HG02981 (cell line): Measurements from ENCODE around the gene ADNP2.

Source experiments
- ATAC-seq: cut with Tn5 transposase; IDR thresholded peaks from one replicate; pipeline ENCODE4 v1.9.1; 2021; ENCODE audit warnings: mild to moderate bottlenecking, moderate library complexity; ENCODE audit not compliant: unreplicated experiment

Gene ADNP2, protein sequence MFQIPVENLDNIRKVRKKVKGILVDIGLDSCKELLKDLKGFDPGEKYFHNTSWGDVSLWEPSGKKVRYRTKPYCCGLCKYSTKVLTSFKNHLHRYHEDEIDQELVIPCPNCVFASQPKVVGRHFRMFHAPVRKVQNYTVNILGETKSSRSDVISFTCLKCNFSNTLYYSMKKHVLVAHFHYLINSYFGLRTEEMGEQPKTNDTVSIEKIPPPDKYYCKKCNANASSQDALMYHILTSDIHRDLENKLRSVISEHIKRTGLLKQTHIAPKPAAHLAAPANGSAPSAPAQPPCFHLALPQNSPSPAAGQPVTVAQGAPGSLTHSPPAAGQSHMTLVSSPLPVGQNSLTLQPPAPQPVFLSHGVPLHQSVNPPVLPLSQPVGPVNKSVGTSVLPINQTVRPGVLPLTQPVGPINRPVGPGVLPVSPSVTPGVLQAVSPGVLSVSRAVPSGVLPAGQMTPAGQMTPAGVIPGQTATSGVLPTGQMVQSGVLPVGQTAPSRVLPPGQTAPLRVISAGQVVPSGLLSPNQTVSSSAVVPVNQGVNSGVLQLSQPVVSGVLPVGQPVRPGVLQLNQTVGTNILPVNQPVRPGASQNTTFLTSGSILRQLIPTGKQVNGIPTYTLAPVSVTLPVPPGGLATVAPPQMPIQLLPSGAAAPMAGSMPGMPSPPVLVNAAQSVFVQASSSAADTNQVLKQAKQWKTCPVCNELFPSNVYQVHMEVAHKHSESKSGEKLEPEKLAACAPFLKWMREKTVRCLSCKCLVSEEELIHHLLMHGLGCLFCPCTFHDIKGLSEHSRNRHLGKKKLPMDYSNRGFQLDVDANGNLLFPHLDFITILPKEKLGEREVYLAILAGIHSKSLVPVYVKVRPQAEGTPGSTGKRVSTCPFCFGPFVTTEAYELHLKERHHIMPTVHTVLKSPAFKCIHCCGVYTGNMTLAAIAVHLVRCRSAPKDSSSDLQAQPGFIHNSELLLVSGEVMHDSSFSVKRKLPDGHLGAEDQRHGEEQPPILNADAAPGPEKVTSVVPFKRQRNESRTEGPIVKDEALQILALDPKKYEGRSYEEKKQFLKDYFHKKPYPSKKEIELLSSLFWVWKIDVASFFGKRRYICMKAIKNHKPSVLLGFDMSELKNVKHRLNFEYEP

DNA sequence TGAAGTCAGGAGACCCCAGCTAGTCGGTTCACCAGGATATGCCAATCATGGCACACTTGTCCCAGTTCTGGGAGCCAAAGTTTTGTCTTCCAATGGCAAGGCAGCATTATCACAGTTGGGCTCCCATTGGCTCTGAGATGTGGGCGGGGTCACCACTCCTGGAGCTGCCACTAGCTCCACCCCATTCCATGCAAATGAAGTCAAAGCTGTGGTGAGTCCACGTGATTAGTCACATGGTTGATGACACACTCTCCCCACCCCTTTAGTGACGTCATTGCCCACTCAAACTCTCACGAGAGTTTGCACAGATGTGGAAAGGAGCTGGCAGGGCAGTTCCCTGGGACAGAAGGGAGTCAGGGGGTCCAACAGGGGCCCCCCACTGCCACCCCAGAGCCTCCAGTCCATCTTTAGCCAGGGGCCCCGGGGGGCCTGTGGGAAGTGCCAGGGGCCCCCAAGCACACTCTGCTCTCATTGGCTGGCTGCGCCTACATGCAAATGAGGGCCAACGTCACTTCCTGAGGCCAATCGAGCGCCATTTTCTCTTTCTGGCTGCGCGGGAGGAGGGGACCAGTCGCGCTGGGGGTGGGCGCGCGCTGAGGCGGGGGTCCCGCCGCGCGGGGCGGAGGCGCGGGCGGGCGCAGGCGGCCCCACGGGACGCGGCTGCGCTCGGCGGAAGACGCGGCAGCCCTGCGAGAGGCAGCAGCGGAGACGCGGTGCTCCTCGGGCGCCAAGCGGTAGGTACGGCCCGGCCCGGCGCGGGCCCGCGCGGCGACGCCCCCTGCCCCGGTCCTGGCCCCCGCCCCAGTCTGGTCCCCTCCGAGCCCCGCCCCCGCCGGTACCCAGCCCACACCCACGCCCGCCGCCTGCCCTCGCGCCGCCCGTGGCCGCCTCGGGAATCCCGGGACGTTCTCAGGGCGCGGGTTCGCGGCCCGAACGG lies at the start of gene ADNP2:
ADNP2 (plus strand) TSS at position 524 of the 937 bp plus-strand sequence. CDS start 8,281 bp downstream, outside the sequence.
- peak; percentile 74 for ATAC-seq

DNA sequence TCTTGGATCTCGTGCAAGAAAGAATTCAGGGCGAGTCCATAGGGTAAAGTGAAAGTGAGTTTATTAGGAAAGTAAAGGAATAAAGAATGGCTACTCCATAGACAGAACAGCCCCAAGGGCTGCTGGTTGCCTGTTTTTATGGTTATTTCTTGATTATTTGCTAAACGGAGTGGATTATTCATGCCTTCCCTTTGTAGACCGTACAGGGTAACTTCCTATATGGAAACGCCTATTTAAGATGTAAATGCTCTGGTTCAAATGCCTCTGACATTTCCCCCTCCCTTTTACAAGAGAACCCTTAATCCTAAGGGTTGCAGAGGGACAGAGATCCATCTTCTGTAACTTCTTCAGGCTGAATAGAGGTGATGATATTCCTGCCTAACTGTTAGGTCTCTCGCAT lies 49.1 kb upstream of the ADNP2 start:
- no peak for ATAC-seq

DNA sequence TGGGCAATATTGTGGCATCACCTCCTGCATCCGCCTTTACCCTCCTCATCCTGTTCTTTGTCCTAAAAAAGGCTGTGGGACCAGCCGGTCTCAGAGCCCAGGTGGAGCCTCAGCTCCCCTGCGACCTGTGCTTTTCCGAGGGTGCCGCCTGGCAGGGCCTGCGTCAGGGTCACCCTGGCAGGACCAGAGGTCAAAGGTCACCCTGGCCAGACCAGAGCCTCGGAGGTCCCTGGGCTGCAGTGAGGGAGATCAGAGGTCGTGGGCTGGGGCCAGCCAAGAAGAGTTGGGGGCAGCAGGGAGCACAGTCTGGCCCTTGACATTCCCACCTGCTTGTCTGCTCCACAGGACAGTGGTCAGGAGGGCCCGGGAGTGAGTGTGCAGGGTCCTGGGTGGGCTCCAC lies 43.4 kb upstream of the ADNP2 start:
- no peak for ATAC-seq

DNA sequence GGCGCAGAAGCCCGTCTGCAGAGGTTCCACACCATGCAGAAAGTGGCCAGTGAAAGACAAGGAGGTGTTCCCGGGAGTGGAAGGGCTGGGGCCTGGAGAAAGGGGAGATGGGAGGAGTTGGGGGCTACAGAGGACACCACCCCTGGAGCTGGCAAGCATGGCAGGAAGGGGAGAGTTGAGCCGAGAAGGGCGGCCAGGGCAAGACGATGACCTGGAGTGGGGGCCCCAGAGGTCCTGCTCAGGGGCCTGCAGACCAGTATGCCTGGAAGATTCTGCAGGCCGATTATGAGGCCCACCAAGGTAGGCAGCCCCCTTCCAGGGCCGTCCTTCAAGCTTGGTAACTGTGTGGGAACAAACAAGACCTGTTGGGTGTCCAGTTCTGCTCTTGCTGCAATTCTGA lies 41.7 kb upstream of the ADNP2 start:
- no peak for ATAC-seq

DNA sequence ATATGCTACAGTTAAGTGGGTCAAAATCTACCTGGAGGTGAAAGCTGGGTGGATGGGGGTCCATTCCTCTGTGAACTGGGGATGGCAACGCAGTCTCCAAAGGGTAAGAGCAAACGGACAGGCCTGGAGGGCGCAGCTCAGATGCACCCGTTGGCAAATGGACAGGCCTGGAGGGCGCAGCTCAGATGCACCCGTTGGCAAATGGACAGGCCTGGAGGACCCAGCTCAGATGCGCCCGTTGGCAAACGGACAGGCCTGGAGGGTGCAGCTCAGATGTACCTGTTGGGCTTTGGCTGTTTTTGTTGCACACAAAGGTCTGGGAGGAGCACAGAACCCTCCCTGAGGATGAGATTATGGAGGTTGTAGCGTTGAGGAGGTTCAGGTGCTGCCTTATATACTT lies 41.2 kb upstream of the ADNP2 start:
- ATAC-seq = no peak

DNA sequence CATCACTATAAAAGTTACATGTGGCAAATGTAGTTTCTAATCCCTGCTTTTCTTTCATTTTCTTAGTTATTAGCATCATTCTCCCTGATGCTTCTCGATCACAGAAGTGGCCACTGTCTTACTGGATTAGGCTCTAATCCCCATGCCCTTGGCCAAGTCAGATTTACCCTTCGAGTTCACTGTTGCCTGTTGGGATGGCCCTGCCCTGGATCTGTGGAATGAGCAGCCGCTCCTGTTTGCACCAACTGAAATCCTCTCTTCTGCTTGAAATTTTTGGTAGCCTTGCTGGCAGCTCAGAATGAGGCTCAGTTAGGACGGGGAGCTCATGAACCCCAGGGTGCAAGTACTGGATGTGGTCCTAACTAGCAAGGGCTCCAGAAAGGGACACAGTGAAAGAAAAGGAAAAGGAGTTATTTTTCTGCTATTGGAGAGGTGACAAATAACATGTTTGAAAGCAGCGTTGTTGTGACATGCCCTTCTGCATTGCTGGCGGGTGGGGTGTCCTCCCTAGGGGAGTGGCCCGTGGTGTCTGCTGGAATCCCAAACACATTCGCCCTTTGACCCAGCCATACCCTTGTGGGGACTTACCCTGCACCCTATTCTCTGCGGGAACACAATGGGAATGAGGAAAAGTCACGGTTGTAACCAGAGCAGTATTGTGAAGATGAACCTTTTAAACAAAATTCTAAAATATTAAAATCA lies 40.3 kb upstream of the ADNP2 start:
- no peak for ATAC-seq

DNA sequence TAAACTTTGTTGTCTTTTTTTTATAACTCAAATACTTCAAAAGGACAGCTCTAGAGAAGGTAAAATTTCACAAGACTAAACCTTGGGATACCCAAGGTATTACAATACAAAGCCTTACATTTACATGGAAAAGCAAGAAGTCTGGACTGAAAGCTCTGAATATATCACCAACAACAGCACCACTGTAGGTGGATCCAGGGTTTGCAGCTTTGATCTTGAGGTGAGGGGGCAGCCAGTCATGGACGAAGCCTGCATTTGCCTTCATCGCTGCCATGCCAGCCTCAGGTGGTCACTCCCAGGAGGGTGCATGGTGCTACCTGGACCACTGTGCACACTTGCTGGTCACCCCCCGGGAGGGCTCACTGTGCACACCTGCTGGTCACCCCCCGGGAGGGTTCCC lies 38.2 kb upstream of the ADNP2 start:
- no peak for ATAC-seq

DNA sequence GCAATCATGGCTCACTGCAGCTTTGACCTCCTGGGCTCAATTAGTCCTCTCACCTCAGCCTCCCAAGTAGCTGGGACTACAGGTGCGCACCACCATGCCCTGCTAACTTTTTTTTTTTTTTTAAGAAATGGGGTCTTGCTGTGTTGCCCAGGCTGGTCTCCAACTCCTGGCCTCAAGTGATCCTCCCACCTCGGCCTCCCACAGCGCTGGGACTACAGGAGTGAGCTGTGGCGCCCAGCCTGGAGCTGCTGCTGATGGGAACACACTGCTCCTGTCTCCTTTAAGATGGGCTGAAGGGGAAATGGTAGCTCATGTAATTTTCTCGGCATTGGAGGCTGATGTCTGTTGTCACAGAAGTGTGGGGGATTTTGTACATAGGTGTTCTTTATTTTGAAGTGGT lies 34.9 kb upstream of the ADNP2 start:
- ATAC-seq = no peak

DNA sequence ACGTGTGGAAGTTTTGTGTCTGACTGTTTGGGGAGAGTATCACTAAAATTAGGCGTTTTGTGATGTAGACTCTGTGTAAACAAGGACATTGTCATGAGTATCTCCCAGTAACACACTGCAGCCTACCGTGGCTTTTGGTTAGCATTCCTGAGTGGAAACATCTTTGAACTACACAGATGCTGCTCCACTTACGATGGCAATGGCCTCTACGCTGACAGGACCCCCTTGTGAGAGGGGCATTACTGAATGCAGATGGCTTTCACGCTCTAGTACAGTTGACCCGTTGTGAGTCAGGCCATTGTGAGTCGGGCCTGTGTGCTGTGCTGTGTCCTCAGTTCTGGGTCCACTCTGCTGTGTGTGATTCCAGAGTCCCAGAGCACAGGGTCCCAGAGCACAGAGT lies 34.4 kb upstream of the ADNP2 start:
- no peak for ATAC-seq

DNA sequence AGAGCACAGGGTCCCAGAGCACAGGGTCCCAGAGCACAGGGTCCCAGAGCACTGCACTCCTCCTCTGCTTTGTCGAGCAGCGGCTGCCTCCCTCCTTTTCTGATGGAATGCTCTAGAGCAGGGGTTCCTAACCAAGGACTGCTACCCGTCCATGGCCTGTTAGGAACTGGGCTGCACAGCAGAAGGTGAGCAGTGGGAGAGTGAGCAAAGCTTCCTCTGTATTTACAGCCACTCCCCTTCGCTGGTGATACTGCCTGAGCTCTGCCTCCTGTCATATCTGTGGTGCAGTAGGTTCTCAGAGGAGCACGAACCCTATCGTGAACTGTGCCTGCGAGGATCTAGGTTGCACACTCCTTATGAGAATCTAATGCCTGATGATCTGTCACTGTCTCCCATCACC lies 33.1 kb upstream of the ADNP2 start:
- no peak for ATAC-seq

DNA sequence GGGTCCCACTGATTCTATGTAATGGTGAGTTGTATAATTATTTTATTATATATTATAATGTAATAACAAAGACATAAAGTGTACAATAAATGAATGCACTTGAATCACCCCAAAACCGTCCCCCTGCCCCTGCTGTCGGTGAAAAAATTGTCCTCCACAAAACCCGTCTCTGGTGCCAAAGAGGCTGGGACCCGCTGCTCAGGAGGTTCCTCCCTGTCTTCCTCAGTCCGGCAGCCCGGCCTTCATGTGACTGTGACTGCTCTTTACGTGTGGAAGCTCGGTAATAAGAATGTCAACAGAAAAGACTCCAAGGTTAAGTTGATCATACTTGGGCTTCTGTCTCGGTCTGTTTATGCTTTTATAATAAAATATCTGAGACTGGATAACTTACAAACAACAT lies 32.7 kb upstream of the ADNP2 start:
- ATAC-seq = no peak

DNA sequence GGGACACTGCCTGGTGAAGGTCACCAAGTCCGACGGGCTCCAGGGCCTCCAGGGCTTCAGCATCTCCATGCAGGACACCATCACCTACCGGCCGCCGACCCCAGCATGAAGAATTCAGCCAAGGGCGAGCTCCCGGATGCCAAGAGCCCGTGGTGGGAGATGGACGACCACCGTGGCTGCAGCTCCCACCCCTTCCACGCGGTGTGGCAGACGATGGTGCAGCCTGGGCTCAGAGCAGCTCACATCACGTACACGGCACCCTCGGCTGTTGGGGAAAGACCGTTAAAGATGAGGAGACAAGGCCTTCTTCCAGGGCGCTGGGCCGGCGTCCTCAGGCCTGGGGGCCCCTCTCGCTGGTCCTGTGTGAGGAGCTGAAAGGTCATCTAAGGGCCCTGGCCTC lies 31.2 kb upstream of the ADNP2 start:
- no peak for ATAC-seq

DNA sequence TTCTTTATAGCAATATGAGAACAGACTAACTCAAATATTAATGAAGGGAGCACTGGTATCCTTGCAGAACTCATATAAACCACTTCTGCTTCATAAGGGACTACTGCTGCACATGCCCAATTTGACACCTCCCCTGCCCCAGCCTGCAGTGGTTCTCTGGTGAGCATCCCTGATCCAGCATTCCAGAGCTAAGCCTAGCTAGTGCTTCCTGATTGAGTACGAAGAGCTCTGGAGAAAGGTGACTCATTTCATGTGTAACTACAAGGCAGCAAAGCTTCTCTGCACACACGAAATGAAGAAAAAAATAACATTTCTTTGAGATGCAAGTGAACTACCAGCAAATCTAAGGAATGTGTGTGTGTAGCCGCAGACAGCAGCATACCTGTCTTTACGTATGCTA lies 22.8 kb upstream of the ADNP2 start:
- no peak for ATAC-seq

DNA sequence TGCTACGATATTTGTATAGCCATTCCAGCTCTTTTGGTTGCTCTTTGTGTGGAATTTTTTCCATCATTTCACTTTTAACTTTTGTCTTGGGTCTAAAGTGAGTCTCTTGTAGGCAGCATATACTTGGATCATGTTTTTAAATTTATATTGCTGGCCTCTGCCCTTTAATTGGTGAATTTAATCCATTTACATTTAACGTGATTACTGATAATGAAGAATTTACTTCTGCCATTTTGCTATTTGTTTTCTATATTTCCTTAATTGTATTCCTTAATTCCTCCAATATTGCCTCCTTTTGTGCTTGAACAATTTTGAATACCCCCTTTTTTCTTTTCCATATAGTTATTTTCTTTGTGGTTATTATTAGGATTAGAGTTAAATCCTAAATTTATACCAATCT lies 21.0 kb upstream of the ADNP2 start:
- ATAC-seq = no peak

DNA sequence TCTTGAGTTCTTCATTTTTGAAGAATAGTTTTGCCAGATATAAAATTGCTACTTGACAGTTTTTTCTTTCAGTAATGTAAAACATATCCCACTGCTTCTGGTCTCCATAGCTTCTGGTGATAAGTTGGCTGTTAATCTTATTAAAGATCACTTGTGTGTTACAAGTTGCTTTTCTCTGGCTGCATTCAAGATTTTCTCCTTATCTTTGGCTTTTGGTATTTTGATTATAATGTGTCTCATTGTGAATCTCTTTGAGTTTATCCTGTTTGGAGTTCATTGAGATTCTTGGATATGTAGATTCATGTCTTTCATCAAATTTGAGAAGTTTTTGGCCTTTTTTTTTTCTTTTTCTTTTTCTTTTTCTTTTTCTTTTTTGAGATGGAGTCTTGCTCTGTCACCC lies 20.2 kb upstream of the ADNP2 start:
- no peak for ATAC-seq

DNA sequence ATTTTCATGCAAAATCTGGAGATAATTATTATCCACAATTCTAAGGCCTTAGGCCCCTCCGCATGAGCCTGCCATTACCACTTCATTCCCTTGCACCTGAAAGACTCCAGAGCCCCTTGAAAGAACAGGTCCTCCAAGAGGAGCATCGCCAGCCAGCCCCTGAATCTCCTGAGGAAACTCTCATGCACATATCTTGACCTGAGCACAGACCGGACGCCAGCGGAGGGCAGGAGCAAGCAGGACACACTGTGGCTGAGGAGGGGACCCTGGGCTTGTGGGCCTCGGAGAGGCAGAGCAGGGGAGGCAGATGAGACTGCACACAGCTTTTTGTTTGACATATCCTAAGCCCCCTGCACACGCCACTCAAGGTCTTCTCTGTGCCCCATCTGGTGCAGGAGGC lies 13.6 kb upstream of the ADNP2 start:
- ATAC-seq = no peak

DNA sequence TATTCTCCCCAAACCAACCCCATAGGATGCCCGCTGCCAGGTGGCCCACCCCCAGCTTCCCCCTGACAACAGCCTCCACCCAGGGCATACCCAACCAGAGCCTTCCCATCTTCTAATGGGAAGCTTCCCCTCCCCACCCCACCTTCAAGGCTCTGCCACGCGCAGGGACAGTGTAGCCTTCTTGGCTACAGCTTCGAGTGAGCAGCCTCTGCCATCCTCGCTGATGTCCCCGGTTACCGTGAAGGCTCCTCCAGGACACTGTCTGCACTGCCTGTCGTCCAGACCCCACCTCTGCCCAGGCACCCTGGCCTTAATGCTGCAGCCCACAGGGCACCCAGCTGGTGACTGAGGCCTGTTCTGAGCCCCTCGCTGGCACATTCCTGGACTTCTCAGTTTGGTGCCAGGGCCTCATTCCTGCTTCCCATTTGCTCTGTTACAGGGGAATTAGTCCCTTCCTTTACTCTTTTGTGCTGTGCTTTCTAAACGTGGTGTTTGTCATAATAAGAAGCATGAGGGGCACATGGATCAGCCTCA lies 13.0 kb upstream of the ADNP2 start:
- no peak for ATAC-seq

DNA sequence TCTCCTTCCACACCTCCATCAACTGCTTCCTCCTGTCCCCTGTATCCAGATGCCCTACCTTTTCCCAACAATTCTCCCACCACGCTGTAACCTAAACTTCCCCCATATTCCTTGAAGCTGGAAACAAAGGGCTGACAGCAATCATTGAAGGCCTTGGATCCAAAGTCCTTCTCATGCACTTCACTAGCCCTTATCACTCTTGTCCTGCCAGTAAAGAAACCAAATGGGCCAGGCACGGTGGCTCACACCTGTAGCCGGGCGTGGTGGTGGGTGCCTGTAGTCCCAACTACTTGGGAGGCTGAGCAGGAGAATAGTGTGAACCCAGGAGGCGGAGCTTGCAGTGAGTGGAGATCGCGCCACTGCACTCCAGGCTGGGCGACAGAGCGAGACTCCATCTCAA lies 11.9 kb upstream of the ADNP2 start:
- no peak for ATAC-seq

DNA sequence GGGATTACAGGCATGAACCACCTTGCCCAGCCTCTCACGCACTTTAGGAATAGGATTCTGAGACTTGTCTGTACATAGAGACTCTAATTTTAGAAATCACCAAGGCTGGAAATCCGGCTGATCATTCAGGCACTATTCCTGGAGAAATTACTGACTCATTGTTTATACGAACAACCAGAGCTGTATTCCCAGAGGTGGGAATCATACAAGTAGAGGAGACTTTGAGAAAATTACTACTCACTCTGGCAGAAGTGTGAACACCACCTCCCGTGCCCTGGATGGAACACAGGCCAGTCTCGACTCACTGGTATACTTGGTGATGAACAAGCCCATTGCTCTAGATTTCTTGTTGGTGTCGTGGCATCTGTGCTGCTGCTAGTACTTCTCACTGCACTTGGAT lies 5.8 kb upstream of the ADNP2 start:
- ATAC-seq = no peak

DNA sequence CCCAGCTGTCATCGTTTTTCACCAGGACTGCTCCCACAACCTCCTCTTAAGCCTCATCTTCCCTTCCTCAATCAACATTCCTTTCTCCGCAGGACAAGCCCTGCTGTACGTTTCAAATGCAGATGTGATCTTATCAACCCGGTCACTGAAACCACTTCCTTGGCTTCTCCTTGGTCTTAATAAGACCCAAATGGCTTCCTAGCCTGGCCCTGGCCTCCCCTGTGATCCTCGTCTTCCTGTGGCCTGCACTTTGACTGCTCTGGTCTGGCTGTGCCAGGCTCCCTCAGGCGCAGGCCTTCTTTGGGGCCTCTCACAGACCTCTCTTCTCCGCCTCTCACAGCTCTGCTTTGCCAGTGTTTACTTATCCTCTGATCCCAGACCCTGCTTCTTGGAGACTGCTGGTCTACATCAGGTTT lies 4.7 kb upstream of the ADNP2 start:
- ATAC-seq = no peak
